ENCODE measurements around the gene SRSF10. TPM values are rescaled to one million over a fixed set of nuclear protein-coding genes. Genes with fewer than 3 reads are reported as not detected.
"Not testable (repeated sequence)": the region's sequence is repeated elsewhere in the genome, so short reads cannot be mapped to it uniquely, and the experiment has no call there.

SRSF10 gene
- total RNA-seq, 8 experiments from 2014 or later: 101 to 230 (median 169) TPM

DNA sequence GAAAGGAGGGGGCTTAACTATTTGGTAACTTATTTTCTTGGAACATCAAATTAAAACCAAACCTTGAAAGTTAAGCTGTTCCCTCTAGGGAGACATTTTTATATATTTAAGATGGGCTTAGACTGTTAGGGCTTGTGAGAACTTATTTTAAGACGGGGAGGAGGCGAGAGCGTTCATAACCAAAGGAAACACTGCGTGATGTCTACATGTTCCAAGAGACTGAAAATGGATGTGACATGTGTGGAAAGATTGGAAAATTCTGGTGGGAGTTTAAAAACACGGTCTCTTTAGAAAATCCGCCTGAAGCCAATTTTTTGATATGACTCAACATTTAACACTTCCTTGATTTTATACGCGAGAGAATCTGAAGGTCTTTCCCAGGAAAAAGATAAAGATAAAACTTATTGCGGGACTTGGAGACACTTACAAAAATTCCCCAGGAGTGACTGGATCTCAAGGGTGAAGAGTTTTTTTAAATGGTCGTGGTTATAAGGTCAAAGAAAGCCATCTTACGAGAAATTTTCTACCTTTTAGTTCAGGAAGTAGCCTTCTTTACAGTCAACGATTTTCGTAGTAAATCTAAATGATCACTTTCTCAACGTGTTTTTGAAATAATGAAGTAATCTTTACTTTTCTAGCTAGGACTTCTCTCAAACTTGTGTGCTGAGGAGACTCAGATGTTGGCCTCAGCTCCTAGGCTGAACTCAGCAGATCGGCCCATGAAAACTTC lies 19.7 kb downstream of the SRSF10 start:
- no peak for ATAC-seq (replicated peaks in 6 of 8)
- 0 to 4% (median 2%) methylated on average over 4 to 15 of the region's 15 CpGs; no CpG with 5 or more reads in 1 of the 10 experiments for WGBS, 10 experiments
- in situ Hi-C loops (cut with MboI; ENCODE audit: low pct_unique_long_range_greater_than_20kb in 2 of 9, low sequenced_read_pairs in 9 of 9, unreplicated experiment in 9 of 9): no loop called here
- H3K4me1 ChIP-seq (replicated peaks in 1 of 2): peaks cover 6 to 8% of the 10 kb centered on the region in 2 donors
- peak overlapping the region; percentile 70 to 85 (median 78) for H3K4me3 ChIP-seq
- H3K27ac ChIP-seq: peak overlapping the region; percentile 98 to 99

DNA sequence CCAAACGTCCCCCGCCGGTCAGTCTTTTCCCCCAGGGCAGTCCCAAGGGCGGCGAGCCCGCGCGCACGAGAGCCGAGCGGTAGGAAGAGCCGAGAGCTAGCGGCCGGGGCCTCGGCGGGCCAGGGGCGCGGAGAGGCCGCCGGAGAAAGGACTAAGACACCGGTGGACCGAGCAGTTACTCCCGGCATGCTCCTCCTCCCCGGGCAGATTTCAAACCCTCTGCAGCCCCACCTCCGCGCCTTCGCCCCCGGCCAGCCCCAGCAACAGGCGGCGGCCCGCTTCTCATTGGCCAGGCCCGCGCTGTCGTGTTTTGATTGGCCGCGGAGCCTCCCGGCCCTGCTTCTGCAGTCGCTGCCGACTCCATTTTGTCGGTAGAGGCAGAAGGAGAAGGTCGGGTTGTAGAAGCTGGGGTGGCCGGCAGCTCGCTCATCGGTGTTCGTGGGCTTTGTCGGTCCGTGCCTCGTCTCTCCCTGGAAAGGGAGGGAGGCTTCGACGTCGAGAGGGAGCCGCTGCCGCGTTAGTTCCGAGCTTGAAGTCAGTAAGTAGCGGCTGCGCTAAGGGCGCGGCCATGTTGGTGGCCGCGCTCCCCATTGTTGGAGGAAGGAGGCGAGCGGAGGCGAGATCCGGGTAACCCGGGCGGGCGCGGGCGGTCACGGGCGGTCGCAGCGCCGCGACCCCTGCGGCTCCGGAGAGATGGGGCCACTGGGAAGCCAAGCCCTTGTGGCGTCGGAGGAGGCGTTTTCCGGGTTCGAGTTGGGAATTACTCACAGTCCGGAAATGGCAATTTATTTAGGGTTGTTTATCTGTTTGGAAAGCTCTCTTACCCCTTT lies 20.5 kb downstream of the SRSF10 start, which contains the start of gene PNRC2:
Gene PNRC2, plus strand, starts transcription at position 368 of the 830 bp plus-strand sequence. CDS start 1,630 bp downstream, outside the sequence.
- 0 to 2% (median 0%) methylated on average over 1 to 35 of the region's 84 CpGs; no CpG with 5 or more reads in 4 of the 10 experiments for WGBS, 10 experiments
- ATAC-seq (replicated peaks in 6 of 8): peak; percentile 86 to 96 (median 94)
- H3K4me1 ChIP-seq (replicated peaks in 1 of 2): peaks cover 6 to 8% of the 10 kb centered on the region in 2 donors
- H3K4me3 ChIP-seq: peak within 1 kb of the TSS; percentile 70 to 85 (median 78)
- in situ Hi-C loops (cut with MboI; ENCODE audit: low pct_unique_long_range_greater_than_20kb in 2 of 9, low sequenced_read_pairs in 9 of 9, unreplicated experiment in 9 of 9): no loop called here
- peak within 1 kb of the TSS; percentile 98 to 99 for H3K27ac ChIP-seq

DNA sequence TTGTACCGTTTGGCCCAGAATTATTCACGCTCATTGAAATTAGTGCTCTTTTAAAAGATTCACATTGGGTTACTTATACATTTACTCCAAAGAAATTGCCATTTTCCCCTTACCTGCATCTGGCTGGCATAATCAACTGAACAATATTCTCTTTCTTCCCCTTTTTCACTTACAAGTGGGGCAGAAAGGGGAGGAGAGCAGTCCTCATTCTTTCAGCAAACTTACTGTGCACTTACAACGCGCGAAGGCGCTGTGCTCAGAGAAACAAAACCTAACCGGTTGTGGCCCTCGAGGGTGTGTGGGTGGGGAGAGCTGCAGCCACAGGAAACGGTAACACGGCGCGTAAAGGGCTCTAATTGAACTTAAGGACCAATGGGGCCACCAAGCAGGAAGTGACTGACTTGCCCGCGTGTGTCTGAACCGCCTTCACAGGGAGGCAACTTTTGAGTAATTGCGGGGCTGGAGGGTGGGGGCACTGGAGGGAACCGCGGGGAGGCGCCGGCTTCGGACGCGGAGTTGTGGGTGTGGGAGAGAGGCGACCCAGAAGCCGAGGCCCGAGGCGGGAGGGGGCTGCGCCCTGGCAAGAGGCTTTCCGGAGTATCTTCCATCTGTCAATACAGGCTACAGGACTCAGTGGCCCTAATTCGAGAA lies 21.2 kb downstream of the SRSF10 start:
- peak overlapping the region; percentile 98 to 99 for H3K27ac ChIP-seq
- peak; percentile 53 to 74 (median 63) for ATAC-seq (replicated peaks in 6 of 8)
- WGBS, 10 experiments: 0 to 7% (median 3%) methylated on average over 4 to 15 of the region's 30 CpGs; no CpG with 5 or more reads in 2 of the 10 experiments
- H3K4me1 ChIP-seq (replicated peaks in 1 of 2): peaks cover 6 to 8% of the 10 kb centered on the region in 2 donors
- in situ Hi-C loops (cut with MboI; ENCODE audit: low pct_unique_long_range_greater_than_20kb in 2 of 9, low sequenced_read_pairs in 9 of 9, unreplicated experiment in 9 of 9): no loop called here
- H3K4me3 ChIP-seq: peak overlapping the region; percentile 70 to 85 (median 78)

- in situ Hi-C loops (cut with MboI; ENCODE audit: low pct_unique_long_range_greater_than_20kb in 2 of 9, low sequenced_read_pairs in 9 of 9, unreplicated experiment in 9 of 9); H3K4me1 ChIP-seq (replicated peaks in 1 of 2); ATAC-seq (replicated peaks in 6 of 8): not testable (repeated sequence)
- H3K4me3 ChIP-seq: peak overlapping the region; percentile 70 to 85 (median 78)
- WGBS, 10 experiments: 43 to 100% (median 65%) methylated on average over 3 to 19 of the region's 19 CpGs
- H3K27ac ChIP-seq: peak overlapping the region in 1 of 2 donors; percentile 99
Measured at GRCh38 chr1:23958040-23958809, 21.9 kb downstream of the SRSF10 start.

DNA sequence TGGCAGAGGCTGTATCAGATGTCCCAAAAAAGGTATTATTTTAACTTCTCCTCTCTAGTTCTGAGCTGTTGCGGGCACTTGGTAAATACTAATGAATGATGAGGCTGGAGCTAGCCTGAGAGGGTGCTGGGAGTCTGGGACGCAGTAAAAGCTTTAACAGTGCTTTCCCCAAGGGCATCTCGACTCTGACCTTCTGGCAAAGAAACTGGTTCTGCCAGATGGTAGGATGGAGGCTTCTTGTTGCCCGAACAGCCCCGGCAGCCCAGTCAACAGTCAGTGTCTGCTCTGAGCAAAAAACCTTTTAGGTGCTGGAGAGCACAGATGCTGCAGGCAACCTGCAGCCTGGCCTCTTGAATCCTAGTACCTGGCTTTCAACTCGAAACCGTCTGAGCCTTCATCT lies 23.0 kb downstream of the SRSF10 start:
- WGBS, 10 experiments: 0 to 80% (median 65%) methylated on average over 1 to 7 of the region's 7 CpGs; no CpG with 5 or more reads in 1 of the 10 experiments
- ATAC-seq (replicated peaks in 6 of 8): no peak
- in situ Hi-C loops (cut with MboI; ENCODE audit: low pct_unique_long_range_greater_than_20kb in 2 of 9, low sequenced_read_pairs in 9 of 9, unreplicated experiment in 9 of 9): no loop called here
- Histone ChIP-seq H3K27ac (no peak overlapping the region), H3K4me3 (no peak overlapping the region), H3K4me1 (replicated peaks in 1 of 2) (peaks cover 6 to 8% of the 10 kb centered on the region in 2 donors)

GRCh38 chr1:23953020-23953419 lies 27.1 kb downstream of the SRSF10 start:
- Histone ChIP-seq H3K4me1 (replicated peaks in 1 of 2) (peaks cover 0 to 4% of the 10 kb centered on the region in 2 donors), H3K4me3 (no peak overlapping the region), H3K27ac (no peak overlapping the region)
- no peak for ATAC-seq (replicated peaks in 6 of 8)
- in situ Hi-C loops (cut with MboI; ENCODE audit: low pct_unique_long_range_greater_than_20kb in 2 of 9, low sequenced_read_pairs in 9 of 9, unreplicated experiment in 9 of 9): no loop called here
- 14 to 100% (median 89%) methylated on average over 1 to 3 of the region's 3 CpGs for WGBS, 10 experiments

DNA sequence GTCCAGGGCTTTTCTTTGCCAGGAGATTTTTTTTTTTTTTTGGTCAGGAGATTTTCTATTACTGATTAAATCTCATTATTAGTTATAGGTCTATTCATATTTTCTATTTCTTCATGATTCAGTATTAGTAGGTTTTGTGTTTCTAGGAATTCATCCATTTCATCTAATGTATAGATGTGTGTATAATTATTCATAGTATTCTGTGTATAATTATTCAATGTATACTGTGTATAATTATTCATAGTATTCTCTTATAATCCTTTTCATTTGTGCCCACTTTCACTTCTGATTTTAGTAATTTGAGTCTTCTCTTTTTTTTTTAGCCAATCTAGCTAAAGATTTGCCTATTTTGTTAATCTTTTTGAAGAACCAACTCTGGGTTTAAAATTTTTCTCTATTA lies 32.8 kb downstream of the SRSF10 start:
- no peak for ATAC-seq (replicated peaks in 6 of 8)
- in situ Hi-C loops (cut with MboI; ENCODE audit: low pct_unique_long_range_greater_than_20kb in 2 of 9, low sequenced_read_pairs in 9 of 9, unreplicated experiment in 9 of 9): no loop called here
- Histone ChIP-seq H3K4me1 (replicated peaks in 1 of 2) (peaks cover 0 to 4% of the 10 kb centered on the region in 2 donors), H3K4me3 (no peak overlapping the region), H3K27ac (no peak overlapping the region)

DNA sequence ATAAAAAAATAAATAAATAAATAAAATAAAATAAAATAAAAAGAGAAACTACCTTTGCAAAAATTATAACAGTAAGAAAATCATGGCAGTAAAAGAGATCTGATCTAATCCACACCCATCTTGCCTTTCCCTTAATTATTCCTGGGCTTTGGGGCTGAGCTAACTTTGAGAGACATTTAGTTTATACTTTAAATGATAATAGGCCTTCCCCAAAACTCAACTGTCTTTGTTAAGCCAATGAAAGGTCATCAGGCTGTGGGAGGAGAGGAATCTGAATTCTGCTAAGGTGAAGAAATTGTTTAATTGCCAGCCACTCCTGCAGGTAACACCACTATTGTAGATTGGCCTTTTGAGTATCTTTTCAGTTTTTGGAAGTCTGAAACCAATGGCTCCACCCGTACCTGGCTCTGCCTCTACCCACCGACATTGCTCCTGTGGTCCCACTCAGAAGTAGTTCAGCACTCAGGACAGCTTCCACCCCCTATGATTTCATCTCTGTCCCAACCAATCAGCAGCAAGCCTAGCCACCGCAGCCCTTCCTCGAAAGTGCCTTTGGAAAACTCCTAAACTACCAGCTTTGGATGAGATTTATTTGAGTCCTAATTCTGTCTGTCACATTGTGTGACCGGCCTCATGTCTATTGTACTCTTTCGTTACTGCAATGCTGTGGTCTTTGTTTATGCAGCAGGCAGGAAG lies 43.5 kb downstream of the SRSF10 start:
- H3K4me1 ChIP-seq (replicated peaks in 1 of 2): peaks cover 0 to 7% of the 10 kb centered on the region in 2 donors
- 19 to 67% (median 39%) methylated on average over 1 to 6 of the region's 6 CpGs for WGBS, 10 experiments
- ATAC-seq (replicated peaks in 6 of 8): peak in 6 of 8 experiments; percentile 24 to 46 (median 33)
- H3K27ac ChIP-seq: no peak overlapping the region
- in situ Hi-C loops (cut with MboI; ENCODE audit: low pct_unique_long_range_greater_than_20kb in 2 of 9, low sequenced_read_pairs in 9 of 9, unreplicated experiment in 9 of 9): no loop called here
- no peak overlapping the region for H3K4me3 ChIP-seq

DNA sequence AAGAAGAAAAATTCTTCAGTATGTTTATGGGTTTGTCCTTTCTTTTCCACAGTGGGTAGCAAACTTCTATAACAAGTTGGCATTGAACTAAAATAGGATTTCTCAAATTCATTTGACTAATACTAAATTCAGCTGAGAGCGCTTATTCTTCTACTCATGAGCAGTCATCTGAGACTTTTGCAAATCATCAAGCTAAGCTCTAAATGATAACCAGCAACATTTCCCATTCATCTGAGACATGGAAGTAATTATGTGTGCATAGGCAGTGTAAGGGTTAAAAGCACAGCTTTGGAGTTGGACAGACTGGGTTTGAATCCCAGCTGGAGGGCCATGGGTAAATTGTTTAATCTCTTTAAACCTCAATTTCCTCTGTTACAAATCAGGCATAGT lies 48.6 kb downstream of the SRSF10 start:
- no peak for ATAC-seq (replicated peaks in 6 of 8)
- 0 to 100% (median 95%) methylated on average over 1 of the region's 1 CpG; no CpG with 5 or more reads in 4 of the 10 experiments for WGBS, 10 experiments
- Histone ChIP-seq H3K4me1 (replicated peaks in 1 of 2) (peaks cover 0 to under 1% of the 10 kb centered on the region in 2 donors), H3K27ac (no peak overlapping the region), H3K4me3 (no peak overlapping the region)
- in situ Hi-C loops (cut with MboI; ENCODE audit: low pct_unique_long_range_greater_than_20kb in 2 of 9, low sequenced_read_pairs in 9 of 9, unreplicated experiment in 9 of 9): no loop called here

DNA sequence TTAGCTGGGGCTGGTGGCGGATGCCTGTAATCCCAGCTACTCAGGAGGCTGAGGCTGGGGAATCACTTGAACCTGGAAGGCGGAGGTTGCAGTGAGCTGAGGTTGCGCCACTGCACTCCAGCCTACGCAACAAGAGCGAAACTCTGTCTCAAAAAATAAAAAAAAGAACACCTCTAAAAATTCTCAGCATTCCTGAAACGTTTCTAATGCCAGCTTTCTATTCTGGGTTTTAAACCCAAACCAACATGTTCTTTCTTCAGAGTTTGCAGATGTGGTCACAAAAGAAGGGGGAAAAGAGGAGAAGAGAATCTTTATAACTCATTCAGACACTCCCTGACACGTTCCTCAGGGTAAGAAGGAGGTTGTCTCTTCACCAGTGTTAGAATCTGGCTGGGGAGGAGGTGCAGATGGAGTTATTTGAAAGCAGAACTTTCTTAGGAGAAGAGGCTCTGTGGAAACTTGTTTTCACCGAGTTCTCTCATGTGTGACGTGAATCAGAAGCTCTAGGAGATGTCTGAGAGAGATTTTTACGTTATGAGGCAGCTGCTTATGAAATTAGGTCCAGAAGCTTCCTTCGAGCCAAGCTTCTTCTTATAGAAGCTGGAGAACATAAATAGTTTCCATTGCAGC lies 49.2 kb downstream of the SRSF10 start:
- no peaks in the 10 kb centered on the region for H3K4me1 ChIP-seq (replicated peaks in 1 of 2)
- H3K4me3 ChIP-seq: no peak overlapping the region
- peak in 1 of 8 experiments; percentile 26 for ATAC-seq (replicated peaks in 6 of 8)
- WGBS, 10 experiments: 0 to 92% (median 65%) methylated on average over 1 to 11 of the region's 11 CpGs
- in situ Hi-C loops (cut with MboI; ENCODE audit: low pct_unique_long_range_greater_than_20kb in 2 of 9, low sequenced_read_pairs in 9 of 9, unreplicated experiment in 9 of 9): no loop called here
- no peak overlapping the region for H3K27ac ChIP-seq

DNA sequence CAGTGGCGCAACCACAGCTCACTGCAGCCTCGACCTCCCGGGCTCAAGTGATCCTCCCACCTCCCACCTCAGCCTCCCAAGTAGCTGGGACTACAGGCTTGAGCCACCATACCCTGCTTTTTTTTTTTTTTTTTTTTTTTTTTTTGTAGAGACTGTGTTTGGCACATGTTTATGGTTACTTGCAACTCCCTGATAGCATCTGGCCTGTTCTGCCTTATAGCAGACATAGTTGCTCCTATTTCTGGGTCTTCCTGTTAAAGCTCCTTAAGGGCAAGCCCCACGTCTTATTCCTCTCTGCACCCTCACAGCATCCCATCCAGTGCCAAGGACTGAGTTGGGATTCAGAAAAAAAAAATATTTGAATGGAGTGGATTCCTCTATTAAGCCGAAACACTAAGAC lies 49.9 kb downstream of the SRSF10 start:
- in situ Hi-C loops (cut with MboI; ENCODE audit: low pct_unique_long_range_greater_than_20kb in 2 of 9, low sequenced_read_pairs in 9 of 9, unreplicated experiment in 9 of 9): no loop called here
- no peaks in the 10 kb centered on the region for H3K4me1 ChIP-seq (replicated peaks in 1 of 2)
- H3K27ac ChIP-seq: no peak overlapping the region
- 58 to 89% (median 77%) methylated on average over 1 to 5 of the region's 5 CpGs; no CpG with 5 or more reads in 4 of the 10 experiments for WGBS, 10 experiments
- no peak for ATAC-seq (replicated peaks in 6 of 8)
- no peak overlapping the region for H3K4me3 ChIP-seq

All from motor neuron (in vitro differentiated cells).